Activated B cell treated with CpG ODN at 0.5 μM for 24 hours (primary cell): ENCODE results near the gene CLEC7A. TPM values are rescaled to one million over a fixed set of nuclear protein-coding genes. Genes with fewer than 3 reads are reported as not detected.

ENCODE experiments used
- ATAC-seq: fragments of 200-7000 bp; cut with Tn5 transposase; one replicate; pipeline ENCODE4 v1.10.0; 2021; ENCODE audit warnings: low read depth, mild to moderate bottlenecking, moderate library complexity
- CTCF ChIA-PET: fragments of 350-600 bp; sonication (Branson Sonifier 250); formaldehyde crosslinking; loops from one replicate; lab custom pipeline; 2021; ENCODE audit warnings: antibody characterized with exemption; lab: Charles Lee
- POLR2A ChIA-PET: fragments of 350-600 bp; sonication (Branson Sonifier 250); formaldehyde crosslinking; loops from one replicate; lab custom pipeline; 2021; ENCODE audit warnings: antibody characterized with exemption; lab: Charles Lee
- DNase-seq: peaks from one replicate; pipeline ENCODE4 v3.0.0; 2022
- H3K27ac Mint-ChIP-seq: one replicate; pipeline ENCODE4 v1.8.0; 2020; ENCODE audit warnings: mixed read lengths
- H3K27me3 Mint-ChIP-seq: one replicate; pipeline ENCODE4 v1.8.0; 2021; ENCODE audit warnings: mixed read lengths
- H3K36me3 Mint-ChIP-seq: one replicate; pipeline ENCODE4 v1.8.0; 2021; ENCODE audit warnings: low read depth, mixed read lengths
- H3K4me1 Mint-ChIP-seq: one replicate; pipeline ENCODE4 v1.8.0; 2021; ENCODE audit warnings: mixed read lengths
- H3K4me3 Mint-ChIP-seq: one replicate; pipeline ENCODE4 v1.8.0; 2020; ENCODE audit warnings: mild to moderate bottlenecking, mixed read lengths
- H3K9me3 Mint-ChIP-seq: one replicate; pipeline ENCODE4 v1.8.0; 2020; ENCODE audit warnings: mixed read lengths
- CTCF ChIP-seq: fragments of 200-600 bp; IDR thresholded peaks from one replicate; pipeline ENCODE4 v1.8.0; 2022; ENCODE audit warnings: antibody characterized with exemption, mild to moderate bottlenecking
- intact Hi-C: fragments of 100-400 bp; cut with micrococcal nuclease; formaldehyde crosslinking; loops from one replicate; pipeline ENCODE4 v1.15.1; 2024
- total RNA-seq: library from RNA; stranded (reverse); gene quantifications from 2 replicates; pipeline ENCODE4 v1.2.3, GENCODE V29; 2022

CLEC7A gene
- total RNA-seq, 1 donor from 2014 or later = 0.09 TPM

DNA sequence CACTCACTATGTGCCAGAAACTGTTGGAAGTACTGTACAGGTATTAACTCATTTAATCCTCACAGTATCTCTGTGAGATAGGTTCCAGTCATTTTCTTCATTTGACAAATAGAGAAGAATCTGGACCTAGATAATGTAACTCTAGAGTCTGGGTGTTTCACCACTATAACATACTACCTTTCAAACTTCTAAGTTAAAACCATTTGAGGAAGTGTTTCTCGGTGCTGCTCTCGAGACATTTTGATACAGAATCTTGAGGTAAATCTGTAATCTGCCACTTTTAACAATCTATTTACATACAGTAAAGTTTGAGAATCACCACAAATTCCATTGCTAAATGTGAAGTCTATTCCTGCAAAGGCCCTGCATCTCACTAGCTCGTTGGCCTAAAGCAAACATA is 33.1 kb upstream of the CLEC7A start:
- Mint-ChIP-seq H3K4me1 (peaks cover 29% of the 10 kb centered on the region), H3K27ac (no peak overlapping the region)
- POLR2A ChIA-PET = no interaction called here

GRCh38 chr12:10160617-10161385 is 30.8 kb upstream of the CLEC7A start:
- H3K4me1 Mint-ChIP-seq = peaks cover 29% of the 10 kb centered on the region
- H3K27ac Mint-ChIP-seq = no peak overlapping the region
- intact Hi-C loops = no loop called here
- ChIA-PET POLR2A (no interaction called here), CTCF (no interaction called here)
- no peak overlapping the region for H3K4me3 Mint-ChIP-seq
- no peaks in the 10 kb centered on the region for H3K9me3 Mint-ChIP-seq
- no peak for TF ChIP-seq CTCF
- no peak for DNase-seq
- no peak for ATAC-seq
- H3K36me3 Mint-ChIP-seq = no peaks in the 10 kb centered on the region
- H3K27me3 Mint-ChIP-seq = peaks cover 3% of the 10 kb centered on the region

More for the DNA sequence above, 33.1 kb upstream of the CLEC7A start:
- H3K4me3 Mint-ChIP-seq = no peak overlapping the region
- CTCF ChIA-PET = no interaction called here
- no peak for TF ChIP-seq CTCF
- H3K36me3 Mint-ChIP-seq = no peaks in the 10 kb centered on the region
- peaks cover 5% of the 10 kb centered on the region for H3K27me3 Mint-ChIP-seq
- DNase-seq (no peak), ATAC-seq (no peak)
- no peaks in the 10 kb centered on the region for H3K9me3 Mint-ChIP-seq
- intact Hi-C loops = no loop called here

DNA sequence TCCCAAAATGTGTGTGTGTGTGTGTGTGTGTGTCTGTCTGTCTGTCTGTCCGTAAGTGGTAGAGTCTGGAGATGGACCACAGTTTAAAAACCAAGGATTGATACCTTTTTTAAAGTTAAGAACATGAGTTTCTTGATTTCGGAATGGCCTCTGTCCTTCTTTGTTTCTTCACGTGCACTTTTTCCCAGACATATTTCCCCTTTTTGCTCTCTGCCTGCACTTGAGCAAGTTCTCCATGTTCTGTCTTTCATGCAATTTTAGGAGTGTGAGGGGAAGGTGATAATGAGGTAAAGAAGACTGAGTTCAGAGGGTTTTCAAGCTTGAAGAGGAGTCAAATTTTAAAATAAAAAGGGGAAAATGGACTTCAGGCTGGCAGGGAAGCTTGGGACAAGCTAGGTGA is 29.3 kb upstream of the CLEC7A start:
- CTCF ChIA-PET = interaction anchor here (1.2 kb wide), 1 partner anchor 31 kb away, joined by 3 read pairs; no protein-coding TSS in a partner anchor
- H3K9me3 Mint-ChIP-seq = no peaks in the 10 kb centered on the region
- no peak for DNase-seq
- intact Hi-C loops = no loop called here
- no peaks in the 10 kb centered on the region for H3K36me3 Mint-ChIP-seq
- no peak for ATAC-seq
- POLR2A ChIA-PET = no interaction called here
- H3K27me3 Mint-ChIP-seq = peaks cover 3% of the 10 kb centered on the region
- no peak overlapping the region for H3K4me3 Mint-ChIP-seq
- H3K27ac Mint-ChIP-seq = no peak overlapping the region
- no peak for TF ChIP-seq CTCF
- peaks cover 29% of the 10 kb centered on the region for H3K4me1 Mint-ChIP-seq

DNA sequence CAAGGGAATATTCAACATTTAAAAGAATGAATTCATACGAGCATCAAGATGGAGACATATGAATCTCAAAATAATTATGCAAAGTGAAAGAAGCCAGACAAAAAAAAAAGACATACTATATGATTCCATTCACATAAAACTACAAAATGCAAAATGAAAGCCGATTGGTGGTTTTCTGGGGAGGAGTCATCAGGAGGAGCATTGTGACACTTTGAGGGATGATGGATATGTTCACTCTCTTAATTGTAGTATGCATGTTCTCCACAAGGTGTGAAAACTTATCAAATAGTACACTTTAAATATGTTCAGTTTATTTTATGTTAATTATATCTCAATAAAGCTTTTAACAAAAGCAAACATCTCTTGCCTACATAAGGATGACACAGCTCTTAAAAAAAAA is 28.4 kb upstream of the CLEC7A start:
- H3K27ac Mint-ChIP-seq = no peak overlapping the region
- ChIA-PET CTCF (no interaction called here), POLR2A (no interaction called here)
- H3K4me1 Mint-ChIP-seq = peaks cover 37% of the 10 kb centered on the region
- ATAC-seq (no peak), DNase-seq (no peak)
- H3K4me3 Mint-ChIP-seq = no peak overlapping the region
- H3K27me3 Mint-ChIP-seq = peaks cover 11% of the 10 kb centered on the region
- no peaks in the 10 kb centered on the region for H3K36me3 Mint-ChIP-seq
- no peak for TF ChIP-seq CTCF
- no peaks in the 10 kb centered on the region for H3K9me3 Mint-ChIP-seq
- intact Hi-C loops = no loop called here

DNA sequence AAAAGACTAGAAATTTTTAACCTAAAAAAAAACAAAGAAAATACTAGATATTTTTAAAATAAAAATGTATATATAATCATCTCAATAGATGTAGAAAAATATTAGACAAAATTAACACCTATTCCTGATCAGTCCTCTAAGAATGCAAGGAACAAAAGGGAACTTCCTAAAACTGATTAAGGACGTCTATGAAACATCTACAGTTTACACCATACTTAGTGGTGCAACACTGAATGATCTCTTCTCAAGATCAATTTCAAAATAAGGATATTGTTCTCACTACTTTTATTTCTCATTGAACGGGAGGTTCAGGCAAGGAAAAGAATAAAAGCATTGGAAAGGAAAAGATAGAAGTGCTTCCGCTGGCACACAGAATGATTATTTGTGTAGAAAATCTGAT is 26.0 kb upstream of the CLEC7A start:
- no peaks in the 10 kb centered on the region for H3K9me3 Mint-ChIP-seq
- peaks cover 17% of the 10 kb centered on the region for H3K27me3 Mint-ChIP-seq
- no peaks in the 10 kb centered on the region for H3K36me3 Mint-ChIP-seq
- no peak overlapping the region for H3K27ac Mint-ChIP-seq
- DNase-seq = no peak
- H3K4me1 Mint-ChIP-seq = peaks cover 35% of the 10 kb centered on the region
- intact Hi-C loops = no loop called here
- no peak for ATAC-seq
- no peak for TF ChIP-seq CTCF
- CTCF ChIA-PET = no interaction called here
- H3K4me3 Mint-ChIP-seq = no peak overlapping the region
- POLR2A ChIA-PET = no interaction called here
